Fibroblast of skin of scalp (primary cell): ENCODE results near the gene ZNF319. TPM values are rescaled to one million over a fixed set of nuclear protein-coding genes. Genes with fewer than 3 reads are reported as not detected.

ENCODE experiments used
- DNase-seq: peaks from one replicate; pipeline ENCODE4 v3.0.0-alpha.2; 2013
- polyA plus RNA-seq, 2 experiments: library from polyadenylated mRNA; unstranded; fragments of 120-200 nt; gene quantifications; one replicate each; pipeline ENCODE4 v1.2.1, GENCODE V29; 2013; ENCODE audit not compliant: insufficient read length in 2 of 2

Gene ZNF319
- 7.3 TPM for polyA plus RNA-seq (2013, experiment 1 of 2; ENCODE audit: insufficient read length)
- 6.5 TPM for polyA plus RNA-seq (2013, experiment 2 of 2; ENCODE audit: insufficient read length)

- DNase-seq, result no peak
These were observed at the start of gene ZNF319 for GRCh38 chr16:57999971-58000705. ZNF319 (minus strand) TSS chr16:58000672; CDS start chr16:57998265, 2,407 bp downstream.

GRCh38 chr16:58049232-58050185, 49.0 kb upstream of the ZNF319 start:
- no peak for DNase-seq

GRCh38 chr16:58048494-58049231, 48.2 kb upstream of the ZNF319 start:
- DNase-seq, result no peak

GRCh38 chr16:58047557-58048348, 47.3 kb upstream of the ZNF319 start:
- no peak for DNase-seq

GRCh38 chr16:58046936-58047335, 46.5 kb upstream of the ZNF319 start:
- no peak for DNase-seq

GRCh38 chr16:58046054-58046881, 45.8 kb upstream of the ZNF319 start:
- DNase-seq, result no peak

GRCh38 chr16:58045096-58045495, 44.6 kb upstream of the ZNF319 start:
- DNase-seq, result no peak

- no peak for DNase-seq
These were observed 44.0 kb upstream of the ZNF319 start for GRCh38 chr16:58044266-58045019.

- DNase-seq, result no peak
These were observed 43.2 kb upstream of the ZNF319 start for GRCh38 chr16:58043571-58044155.

GRCh38 chr16:58042886-58043515, 42.5 kb upstream of the ZNF319 start:
- DNase-seq, result no peak

GRCh38 chr16:58042001-58042885, 41.8 kb upstream of the ZNF319 start:
- no peak for DNase-seq

- DNase-seq, result no peak
These were observed 41.1 kb upstream of the ZNF319 start for GRCh38 chr16:58041628-58041955.

GRCh38 chr16:58040945-58041627, 40.6 kb upstream of the ZNF319 start:
- no peak for DNase-seq

- no peak for DNase-seq
These were observed 40.0 kb upstream of the ZNF319 start for GRCh38 chr16:58040496-58040846.

GRCh38 chr16:58039829-58040495, 39.5 kb upstream of the ZNF319 start:
- no peak for DNase-seq

- DNase-seq, result no peak
These were observed 37.8 kb upstream of the ZNF319 start for GRCh38 chr16:58038219-58038641.
